GM21390 (cell line): Measurements from ENCODE around the gene USP35.
"Not testable (repeated sequence)": the region's sequence is repeated elsewhere in the genome, so short reads cannot be mapped to it uniquely, and the experiment has no call there.

Source experiments
- ATAC-seq: cut with Tn5 transposase; IDR thresholded peaks from one replicate; pipeline ENCODE4 v1.9.1; 2021; ENCODE audit not compliant: unreplicated experiment

The USP35 gene

GRCh38 chr11:78168539-78169477 is 19.9 kb upstream of the USP35 start:
- ATAC-seq: no peak

DNA sequence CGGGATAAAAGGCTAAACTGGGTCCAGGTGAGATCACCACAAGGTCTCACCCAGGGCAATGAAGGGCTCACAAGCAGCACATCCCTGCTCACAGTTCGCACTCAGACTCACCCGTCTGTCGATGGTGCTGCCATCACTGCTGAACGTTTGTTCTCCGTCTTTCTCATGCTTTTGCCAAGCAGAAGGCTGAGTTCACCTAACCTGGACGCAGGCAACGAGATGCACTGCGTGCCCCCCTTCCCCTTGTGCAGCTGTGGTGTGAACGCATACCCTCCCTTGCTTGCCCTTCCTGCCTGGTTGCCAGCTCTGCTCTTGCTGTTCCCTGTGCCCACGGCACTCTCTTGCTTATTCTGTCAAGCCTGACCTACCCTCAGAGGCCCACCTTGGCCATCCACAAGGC is 18.3 kb upstream of the USP35 start:
- no peak for ATAC-seq

DNA sequence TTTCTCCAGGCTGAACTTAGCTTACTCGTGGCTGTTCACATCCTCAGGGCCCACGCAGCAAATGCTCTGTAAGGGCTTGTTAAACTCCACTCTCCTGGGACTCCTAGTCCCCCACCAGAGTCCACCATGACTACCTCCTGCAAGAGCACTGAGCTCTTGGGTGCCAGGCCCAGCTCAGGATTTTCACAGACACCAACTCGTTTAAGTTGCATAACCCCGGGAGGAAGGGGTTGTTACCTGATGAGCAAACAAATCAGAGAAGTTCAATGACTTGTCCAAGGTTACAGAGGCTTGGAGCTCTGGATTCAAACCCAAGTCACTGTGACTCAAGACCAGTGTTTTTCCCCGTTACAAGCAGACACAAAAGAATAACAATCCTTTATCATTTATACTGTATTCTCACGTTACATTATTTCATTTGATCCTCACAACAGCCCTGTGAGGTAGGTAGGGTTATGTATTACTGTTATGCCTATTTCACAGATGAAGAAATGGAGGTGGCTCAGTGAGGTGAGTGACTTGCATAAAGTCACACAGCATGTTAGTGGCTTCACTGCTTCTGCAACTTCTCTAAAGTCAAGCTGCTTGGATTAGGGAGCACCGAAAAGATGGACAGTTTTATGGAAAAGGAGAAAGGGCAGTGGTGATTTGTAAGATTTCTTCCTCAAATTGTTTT is 17.7 kb upstream of the USP35 start:
- ATAC-seq: no peak

DNA sequence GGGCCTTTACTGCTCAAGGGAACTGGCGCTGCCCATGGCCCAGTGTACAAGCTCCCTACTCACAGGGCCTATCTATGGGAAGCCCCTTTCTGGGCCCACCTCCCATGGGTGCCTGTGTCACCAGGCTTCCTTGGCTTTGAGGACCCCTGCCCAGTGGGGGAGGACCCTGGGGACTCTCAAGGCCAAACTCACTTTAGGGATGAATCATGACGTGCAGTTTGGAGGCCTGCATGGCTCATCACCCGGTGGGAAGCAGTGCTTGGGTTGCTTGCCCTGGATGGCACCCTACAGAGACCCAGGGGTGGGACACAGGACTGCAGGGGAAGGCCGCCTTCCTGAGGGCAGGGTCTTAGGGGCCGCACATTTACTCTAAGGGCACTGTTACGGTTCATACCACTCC is 16.8 kb upstream of the USP35 start:
- ATAC-seq: no peak

DNA sequence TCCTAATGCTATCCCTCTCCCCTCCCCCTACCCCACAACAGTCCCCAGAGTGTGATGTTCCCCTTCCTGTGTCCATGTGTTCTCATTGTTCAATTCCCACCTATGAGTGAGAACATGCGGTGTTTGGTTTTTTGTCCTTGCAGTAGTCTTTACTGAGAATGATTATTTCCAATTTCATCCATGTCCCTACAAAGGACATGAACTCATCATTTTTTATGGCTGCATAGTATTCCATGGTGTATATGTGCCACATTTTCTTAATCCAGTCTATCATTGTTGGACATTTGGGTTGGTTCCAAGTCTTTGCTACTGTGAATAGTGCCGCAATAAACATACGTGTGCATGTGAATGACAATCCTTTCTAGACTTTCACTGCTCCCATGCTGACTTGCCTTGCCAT is 12.9 kb upstream of the USP35 start:
- ATAC-seq: not testable (repeated sequence)

DNA sequence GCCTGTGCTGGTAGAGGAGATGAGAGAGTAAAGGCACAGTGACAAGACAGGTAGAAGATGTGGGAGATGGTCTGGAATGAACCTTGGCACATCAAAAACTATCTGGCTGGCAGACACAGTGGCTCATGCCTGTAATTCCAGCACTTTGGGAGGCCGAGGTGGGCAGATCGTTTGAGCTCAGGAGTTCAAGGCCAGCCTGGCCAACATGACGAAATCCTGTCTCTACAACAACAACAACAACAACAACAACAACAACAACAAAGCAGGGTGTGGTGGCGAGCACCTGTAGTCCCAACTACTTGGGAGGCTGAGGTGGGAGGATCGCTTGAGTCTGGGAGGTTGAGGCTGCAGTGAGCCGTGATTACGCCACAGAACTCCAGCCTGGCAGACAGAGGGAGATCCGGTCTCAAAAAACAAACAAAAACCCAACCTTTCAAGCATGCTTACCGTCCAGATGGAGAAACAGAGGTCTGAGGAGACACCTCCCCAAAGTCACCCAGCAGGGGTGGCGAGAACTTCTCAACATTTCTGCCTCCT is 12.0 kb upstream of the USP35 start:
- ATAC-seq: no peak

GRCh38 chr11:78177216-78177615 is 11.5 kb upstream of the USP35 start:
- no peak for ATAC-seq

DNA sequence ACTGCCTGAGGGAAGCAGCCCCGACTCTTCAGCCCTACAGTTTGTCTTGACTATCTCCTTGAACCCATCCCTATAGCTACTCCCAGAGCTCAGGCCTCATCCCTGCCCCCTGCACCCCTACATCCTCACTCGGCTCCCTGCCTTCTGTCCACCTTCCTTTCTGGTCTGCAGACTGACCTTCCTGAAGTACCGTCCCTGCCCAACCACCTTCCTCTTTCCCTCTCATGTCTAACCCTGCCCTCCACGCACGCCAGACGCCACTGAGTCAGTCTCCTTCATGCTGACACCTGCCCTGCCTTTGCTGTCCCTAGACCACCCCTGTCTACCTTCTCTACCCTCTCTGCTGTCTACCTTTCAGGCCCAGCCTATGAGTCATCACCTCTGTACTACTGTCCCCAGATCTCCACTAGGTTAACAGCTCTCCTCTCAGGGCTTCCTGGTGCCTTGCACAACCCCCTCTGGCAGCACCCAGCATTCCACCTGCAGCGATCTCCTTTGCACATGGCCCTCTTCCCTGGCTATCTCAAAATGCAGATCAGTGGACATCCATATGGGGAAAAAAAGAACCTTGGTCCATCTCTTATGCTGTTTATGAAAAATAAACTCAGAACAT is 9.2 kb upstream of the USP35 start:
- no peak for ATAC-seq

DNA sequence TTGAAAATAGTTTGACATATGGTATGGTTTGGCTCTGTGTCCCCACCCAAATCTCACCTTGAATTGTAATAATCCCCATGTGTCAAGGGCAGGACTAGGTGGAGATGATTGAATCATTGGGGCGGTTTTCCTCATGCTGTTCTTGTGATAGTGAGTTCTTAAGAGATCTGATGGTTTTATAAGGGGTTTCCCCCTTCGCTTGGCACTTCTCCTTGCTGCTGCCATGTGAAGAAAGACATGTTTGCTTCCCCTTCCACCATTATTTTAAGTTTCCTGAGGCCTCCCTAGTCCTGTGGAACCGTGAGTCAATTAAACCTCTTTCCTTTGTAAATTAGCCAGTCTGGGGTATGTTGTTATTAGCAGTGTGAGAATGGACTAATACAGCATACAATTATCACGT is 8.0 kb upstream of the USP35 start:
- no peak for ATAC-seq

DNA sequence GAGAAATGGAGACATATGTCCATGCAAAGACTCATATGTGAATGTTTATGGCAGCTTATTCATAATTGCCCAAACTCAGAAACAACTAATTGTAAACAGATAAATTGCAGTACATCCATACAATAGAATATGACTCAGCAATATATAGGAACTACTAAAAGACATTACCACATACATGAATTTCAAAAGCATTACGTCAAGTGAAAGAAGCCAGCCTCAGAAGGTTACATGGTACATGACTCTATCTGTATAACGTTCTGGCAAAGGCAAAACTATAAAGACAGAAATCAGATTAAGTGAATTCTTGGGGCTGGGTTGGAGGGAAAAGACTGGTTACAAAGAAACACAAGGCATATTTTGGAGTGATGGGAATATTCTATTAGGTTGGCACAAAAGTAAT is 7.5 kb upstream of the USP35 start:
- no peak for ATAC-seq

GRCh38 chr11:78187366-78188285 is 1.1 kb upstream of the USP35 start:
- peak; percentile 14 for ATAC-seq

- no peak for ATAC-seq
Observed at GRCh38 chr11:78189174-78189724, 530 bp downstream of the USP35 start.

GRCh38 chr11:78189851-78190250 is 1.1 kb downstream of the USP35 start:
- no peak for ATAC-seq

GRCh38 chr11:78190374-78190773 is 1.7 kb downstream of the USP35 start:
- ATAC-seq: no peak

- ATAC-seq: no peak
Observed at GRCh38 chr11:78190871-78191538, 2.3 kb downstream of the USP35 start.

DNA sequence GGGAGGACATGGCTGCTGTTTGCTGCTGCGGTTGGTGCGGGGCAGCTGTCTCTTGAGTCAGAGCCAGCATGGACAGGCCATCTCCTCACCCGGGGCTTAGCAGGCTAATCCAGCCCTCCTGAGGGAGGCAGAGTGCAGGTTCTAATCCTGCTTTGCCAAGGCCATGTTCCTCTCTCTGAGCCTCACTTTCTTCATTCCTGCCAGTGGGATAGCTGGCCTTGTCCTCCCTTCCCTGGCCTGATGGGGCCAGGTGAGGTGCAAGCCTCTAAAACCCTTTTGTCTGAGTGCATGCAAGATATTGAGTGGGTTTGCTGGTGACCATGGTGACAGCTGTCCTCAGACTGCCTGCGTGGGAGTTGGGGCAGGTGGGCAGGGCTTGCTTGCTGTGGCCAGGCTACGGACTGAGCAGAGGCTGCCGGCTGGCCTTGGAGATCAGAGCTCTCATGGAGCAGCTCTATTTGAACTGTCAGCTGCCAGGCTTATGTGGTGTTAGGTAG is 3.6 kb downstream of the USP35 start:
- ATAC-seq: no peak

DNA sequence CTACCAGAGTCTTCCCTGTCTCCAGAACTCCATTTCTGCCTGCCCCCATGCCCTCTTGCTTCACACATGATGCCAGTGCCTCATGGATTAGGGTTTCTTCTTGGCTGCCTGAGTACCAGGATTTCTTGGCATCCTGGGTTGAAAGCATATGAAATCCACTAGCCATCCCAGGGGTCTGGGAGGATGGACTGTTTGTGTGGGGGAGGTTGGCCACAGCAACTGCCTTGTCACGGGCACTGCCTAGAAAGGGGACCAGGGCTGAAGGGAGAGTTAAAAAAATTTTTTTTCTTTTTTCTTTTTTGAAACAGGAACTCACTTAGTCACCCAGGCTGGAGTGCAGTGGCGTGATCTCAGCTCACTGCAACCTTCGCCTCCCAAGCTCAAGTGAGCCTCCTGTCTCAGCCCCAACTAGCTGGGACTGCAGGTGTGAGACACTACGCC is 4.2 kb downstream of the USP35 start:
- no peak for ATAC-seq

- ATAC-seq: no peak
Observed at GRCh38 chr11:78193806-78194205, 5.1 kb downstream of the USP35 start.

GRCh38 chr11:78194490-78194889 is 5.8 kb downstream of the USP35 start:
- ATAC-seq: no peak
